Stomach (tissue), 9 donors: ENCODE results near the gene DEGS1. TPM values are rescaled to one million over a fixed set of nuclear protein-coding genes. Genes with fewer than 3 reads are reported as not detected.

Source experiments
- DNase-seq, 2 donors: peaks; one replicate each; pipeline versions ENCODE4 v3.0.0 to v3.0.0-alpha.2; 2013 to 2019
- H3K27ac ChIP-seq, 5 donors: fragments of 200-600 bp in 4 of 5; sonication (generic) in 4 of 5; one replicate each; pipeline ENCODE4 v1.5.1; 2013 to 2019; ENCODE audit warnings: mild to moderate bottlenecking in 1 of 5, moderate library complexity in 1 of 5
- H3K27me3 ChIP-seq, 3 donors: fragments of 200-600 bp; sonication (generic); one replicate each; pipeline ENCODE4 v1.5.1; 2017 to 2019; ENCODE audit warnings: mixed run types in 1 of 3
- H3K36me3 ChIP-seq, 4 donors: fragments of 200-600 bp; sonication (generic); 1 replicate in 3 of 4; 2 replicates in 1 of 4; pipeline ENCODE4 v1.5.1; 2016 to 2019
- H3K4me1 ChIP-seq, 4 donors: fragments of 200-600 bp; sonication (generic); one replicate each; pipeline ENCODE4 v1.5.1; 2016 to 2019
- H3K4me3 ChIP-seq, 4 donors: fragments of 200-600 bp; sonication (generic) in 3 of 4; one replicate each; pipeline ENCODE4 v1.5.1; 2016 to 2019; ENCODE audit warnings: mild to moderate bottlenecking in 1 of 4
- H3K9me3 ChIP-seq, 4 donors: fragments of 200-600 bp; sonication (generic); one replicate each; pipeline ENCODE4 v1.5.1; 2016 to 2019
- CTCF ChIP-seq, 7 experiments: fragments of 450-650 bp in 4 of 7; fragments of 200-600 bp in 3 of 7; sonication (generic) in 3 of 7; IDR thresholded peaks; one replicate each; pipeline ENCODE4 v1.5.1; 2016 to 2019; ENCODE audit warnings: antibody characterized with exemption in 7 of 7, control low read depth in 2 of 7, mild to moderate bottlenecking in 1 of 7
- EP300 ChIP-seq: sonication (generic); formaldehyde crosslinking; IDR thresholded peaks from one replicate; pipeline ENCODE4 v1.6.1; 2017; ENCODE audit warnings: antibody characterized with exemption
- POLR2A ChIP-seq, 4 donors: fragments of 450-650 bp; IDR thresholded peaks; one replicate each; pipeline ENCODE4 v1.6.1; 2016; ENCODE audit warnings: antibody characterized with exemption in 4 of 4, control low read depth in 2 of 4, mild to moderate bottlenecking in 1 of 4, moderate library complexity in 1 of 4
- POLR2AphosphoS5 ChIP-seq, 3 donors: sonication (generic); formaldehyde crosslinking; IDR thresholded peaks; one replicate each; pipeline ENCODE4 v1.6.1; 2016; ENCODE audit warnings: antibody characterized with exemption in 3 of 3
- WGBS, 5 donors: extraction: QIAGEN DNeasy Blood & Tissue Kit in 3 of 5; methylation state at CpG; one replicate each; pipeline versions ENCODE4 v1.1.5 to v1.1.7; 2013 to 2018; 5-methylcytosine and 5-hydroxymethylcytosine counted together
- intact Hi-C: fragments of 100-400 bp; cut with DNase I; formaldehyde crosslinking; loops from one replicate; pipeline ENCODE4 v1.15.1; 2023; ENCODE audit warnings: low total_unique reads
- polyA plus RNA-seq, 3 donors: library from polyadenylated mRNA; stranded (reverse); fragments of 200-250 nt; gene quantifications; one replicate each; pipeline ENCODE4 v1.2.3, GENCODE V29; 2013
- total RNA-seq, 5 donors: library from RNA; depleted of rRNA; stranded (reverse); fragments of >200 nt; gene quantifications; one replicate each; pipeline versions ENCODE4 v1.1.0 to v1.2.3, GENCODE V29; 2014 to 2016
- donor health status: healthy with polysubstance abuse.
- donor health status: Bipolar disorder and iron deficiency.
- donor health status: healthy.

The DEGS1 gene
- total and polyA plus RNA-seq, 8 donors: 6.4 to 109 (median 41.0) TPM

GRCh38 chr1:224183591-224184312, 712 bp downstream of the DEGS1 start:
- TF ChIP-seq CTCF (IDR thresholded peaks at IDR 0.05): no peak
- no peak for TF ChIP-seq POLR2A (IDR thresholded peaks at IDR 0.05)
- TF ChIP-seq EP300: no peak
- no peak for TF ChIP-seq POLR2AphosphoS5 (IDR thresholded peaks at IDR 0.05)

GRCh38 chr1:224185208-224185607, 2.2 kb downstream of the DEGS1 start:
- Histone ChIP-seq H3K4me3 (peak overlapping the region in 2 of 4 donors; percentile 68 to 85), H3K27ac (no peak overlapping the region), H3K4me1 (peaks cover 31 to 66% (median 43%) of the 10 kb centered on the region in 4 donors), H3K9me3 (no peaks in the 10 kb centered on the region), H3K36me3 (peaks cover 0 to 8% (median 5%) of the 10 kb centered on the region in 4 donors), H3K27me3 (no peaks in the 10 kb centered on the region)
- intact Hi-C loops: no loop called here
- TF ChIP-seq CTCF (IDR thresholded peaks at IDR 0.05) (no peak), EP300 (no peak), POLR2AphosphoS5 (IDR thresholded peaks at IDR 0.05) (no peak), POLR2A (IDR thresholded peaks at IDR 0.05) (no peak)
- WGBS, 5 donors: 87 to 96% (median 91%) methylated on average over 8 of the region's 8 CpGs
- no peak for DNase-seq

More at GRCh38 chr1:224183591-224184312, 712 bp downstream of the DEGS1 start:
- Histone ChIP-seq H3K9me3 (no peaks in the 10 kb centered on the region), H3K36me3 (no peaks in the 10 kb centered on the region), H3K4me1 (peaks cover 31 to 56% (median 43%) of the 10 kb centered on the region in 4 donors), H3K27ac (peak overlapping the region; percentile 92 to 98 (median 97)), H3K27me3 (no peaks in the 10 kb centered on the region), H3K4me3 (peak overlapping the region; percentile 68 to 99 (median 88))
- peak; percentile 53 to 87 for DNase-seq
- intact Hi-C loops: no loop called here
- WGBS, 5 donors: 1 to 4% (median 2%) methylated on average over 15 to 53 of the region's 53 CpGs

- Histone ChIP-seq H3K27me3 (no peaks in the 10 kb centered on the region), H3K4me1 (peaks cover 26 to 54% (median 32%) of the 10 kb centered on the region in 4 donors), H3K9me3 (no peaks in the 10 kb centered on the region), H3K4me3 (no peak overlapping the region), H3K36me3 (peaks cover 12 to 39% (median 35%) of the 10 kb centered on the region in 4 donors), H3K27ac (no peak overlapping the region)
- DNase-seq: no peak
- no peak for TF ChIP-seq POLR2A (IDR thresholded peaks at IDR 0.05)
- no peak for TF ChIP-seq EP300
- no peak for TF ChIP-seq POLR2AphosphoS5 (IDR thresholded peaks at IDR 0.05)
- TF ChIP-seq CTCF (IDR thresholded peaks at IDR 0.05): no peak
- 86 to 91% (median 91%) methylated on average over 2 of the region's 2 CpGs for WGBS, 5 donors
- intact Hi-C loops: no loop called here
These were observed 5.2 kb downstream of the DEGS1 start for GRCh38 chr1:224188286-224188685.

- Histone ChIP-seq H3K36me3 (peaks cover 12 to 51% (median 46%) of the 10 kb centered on the region in 4 donors), H3K9me3 (no peaks in the 10 kb centered on the region), H3K27ac (no peak overlapping the region), H3K4me3 (no peak overlapping the region), H3K27me3 (no peaks in the 10 kb centered on the region), H3K4me1 (peaks cover 18 to 45% (median 24%) of the 10 kb centered on the region in 4 donors)
- intact Hi-C loops: no loop called here
- TF ChIP-seq POLR2AphosphoS5 (IDR thresholded peaks at IDR 0.05) (no peak), CTCF (IDR thresholded peaks at IDR 0.05) (no peak), POLR2A (IDR thresholded peaks at IDR 0.05) (no peak), EP300 (no peak)
- no peak for DNase-seq
- WGBS, 5 donors: 92 to 98% (median 95%) methylated on average over 7 of the region's 7 CpGs
These were observed 6.5 kb downstream of the DEGS1 start for GRCh38 chr1:224189561-224189960.
